HG03280 (cell line): Measurements from ENCODE around the gene ITSN2.
A peak's percentile ranks its signal among the peaks of the same experiment; 100 is the strongest.
"Not testable (repeated sequence)": the region's sequence is repeated elsewhere in the genome, so short reads cannot be mapped to it uniquely, and the experiment has no call there.

Experiments
- ATAC-seq: cut with Tn5 transposase; IDR thresholded peaks from one replicate; pipeline ENCODE4 v1.9.1; 2021; ENCODE audit warnings: mild to moderate bottlenecking, moderate library complexity; ENCODE audit not compliant: unreplicated experiment

ITSN2 gene

DNA sequence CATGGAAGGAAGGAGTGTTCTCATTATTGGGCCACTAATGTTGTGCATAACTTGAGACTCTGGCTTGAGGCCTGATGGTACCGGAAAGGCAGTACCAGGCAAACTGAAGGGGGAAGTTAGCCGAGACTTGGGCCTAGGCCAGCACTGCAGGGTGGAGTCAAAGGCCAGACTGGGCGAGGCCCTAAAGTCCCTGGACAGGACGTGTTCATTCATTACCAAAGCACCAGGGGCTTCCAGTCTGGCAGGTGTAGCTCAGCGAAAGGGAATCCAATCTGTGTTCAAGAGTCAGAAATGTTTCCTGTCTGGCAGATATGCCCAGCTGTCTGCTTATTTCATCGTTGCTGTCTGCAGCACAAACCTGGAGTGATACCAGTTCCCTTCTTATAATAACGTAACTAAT lies 4.7 kb upstream of the ITSN2 start:
- ATAC-seq, result no peak

GRCh38 chr2:24363301-24363700 lies 3.0 kb upstream of the ITSN2 start:
- no peak for ATAC-seq

DNA sequence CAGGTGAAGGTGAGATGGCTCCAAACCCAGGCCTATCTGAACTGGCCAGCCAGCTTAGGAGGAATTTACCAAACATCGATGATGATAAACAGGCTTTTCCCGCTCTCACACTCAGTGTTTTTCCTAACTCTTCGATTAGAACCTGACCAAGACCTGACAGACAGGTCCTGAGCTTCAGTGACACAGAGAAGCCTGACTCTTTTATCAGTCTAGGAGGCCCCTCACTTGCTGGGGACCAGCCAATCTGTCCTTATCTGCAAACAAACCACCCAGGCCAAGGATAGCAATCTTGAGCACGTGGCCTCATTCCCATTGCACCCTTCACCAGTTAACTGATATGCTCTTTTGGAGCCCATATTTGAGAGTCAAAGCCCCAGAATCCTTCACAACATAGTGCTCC lies 1.9 kb upstream of the ITSN2 start:
- ATAC-seq, result no peak

DNA sequence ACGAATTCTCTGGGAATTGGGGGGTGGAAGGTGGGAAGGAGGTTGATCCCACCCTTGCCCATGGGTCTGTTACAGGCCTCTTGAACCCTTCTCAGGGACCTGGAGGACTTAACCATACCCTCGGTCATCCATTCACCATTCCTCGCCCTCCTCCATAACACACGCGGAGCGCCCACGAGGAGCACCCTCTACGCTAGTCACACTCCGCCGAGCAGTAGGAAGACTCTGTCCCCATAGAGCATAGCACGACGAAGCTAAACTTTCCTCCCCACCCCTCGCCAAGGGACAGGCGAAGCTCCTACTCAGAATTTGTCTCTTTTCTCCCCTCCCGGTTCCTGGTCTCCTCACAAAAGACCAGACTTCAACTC lies 611 bp upstream of the ITSN2 start:
- no peak for ATAC-seq

DNA sequence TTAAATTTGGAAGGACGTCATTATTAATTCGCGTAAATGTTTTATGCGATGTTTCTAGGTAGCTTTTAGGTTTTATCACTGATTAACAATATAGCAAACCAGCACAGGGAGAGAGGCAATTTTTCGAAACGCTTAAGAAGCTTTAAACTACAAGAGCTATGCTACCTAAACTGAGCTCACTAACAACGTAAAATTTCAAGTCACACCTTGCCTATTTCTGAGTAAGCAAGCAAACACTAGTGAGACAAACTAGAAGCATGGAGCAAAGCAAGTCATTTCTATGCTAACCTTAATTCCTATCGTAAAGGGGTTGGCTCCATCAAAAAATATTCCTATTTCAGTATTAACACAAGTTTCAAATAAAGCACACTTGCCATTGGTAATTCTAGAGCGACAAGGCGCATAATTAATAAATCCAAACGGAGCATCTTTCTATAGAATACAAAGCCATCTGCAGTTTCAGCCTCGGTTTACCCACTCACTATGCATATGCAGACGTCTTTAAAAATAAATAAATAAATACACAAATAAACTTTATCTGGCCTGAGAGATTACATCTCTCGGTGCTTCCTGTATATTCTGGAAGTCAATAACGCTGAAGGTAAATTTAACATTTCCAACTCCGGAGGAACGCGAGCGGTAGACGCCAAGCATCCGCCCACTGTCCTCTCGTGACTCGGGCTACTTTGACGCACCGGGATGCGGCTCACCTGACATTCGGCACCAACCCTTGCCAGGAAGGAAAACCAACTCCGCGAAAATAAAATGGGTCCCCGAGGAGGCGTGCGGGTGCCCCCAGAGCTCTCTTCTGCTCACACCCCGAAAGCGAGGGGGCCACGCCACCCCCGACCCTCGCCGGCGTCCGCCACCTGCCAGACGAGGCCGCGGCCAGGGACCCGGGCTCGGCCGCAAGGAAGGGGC lies 947 bp downstream of the ITSN2 start:
- peak; percentile 13 for ATAC-seq

GRCh38 chr2:24357767-24358166 lies 2.6 kb downstream of the ITSN2 start:
- ATAC-seq, result not testable (repeated sequence)

DNA sequence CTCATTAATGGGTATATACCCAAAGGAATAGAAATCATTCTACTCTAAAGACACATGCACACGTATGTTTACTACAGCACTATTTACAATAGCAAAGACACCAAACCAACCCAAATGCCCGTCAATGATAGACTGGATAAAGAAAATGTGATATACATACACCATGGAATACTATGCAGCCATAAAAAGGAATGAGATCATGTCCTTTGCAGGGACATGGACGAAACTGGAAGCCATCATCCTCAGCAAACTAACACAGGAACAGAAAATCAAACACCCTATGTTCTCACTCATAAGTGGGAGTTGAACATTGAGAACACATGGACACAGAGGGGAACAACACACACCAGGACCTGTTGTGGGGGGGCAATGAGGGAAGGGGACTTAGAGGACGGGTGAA lies 3.2 kb downstream of the ITSN2 start:
- ATAC-seq, result not testable (repeated sequence)

GRCh38 chr2:24354957-24355356 lies 5.4 kb downstream of the ITSN2 start:
- no peak for ATAC-seq

GRCh38 chr2:24354395-24354794 lies 5.9 kb downstream of the ITSN2 start:
- ATAC-seq, result no peak

- no peak for ATAC-seq
These were observed 6.4 kb downstream of the ITSN2 start for GRCh38 chr2:24353973-24354372.

DNA sequence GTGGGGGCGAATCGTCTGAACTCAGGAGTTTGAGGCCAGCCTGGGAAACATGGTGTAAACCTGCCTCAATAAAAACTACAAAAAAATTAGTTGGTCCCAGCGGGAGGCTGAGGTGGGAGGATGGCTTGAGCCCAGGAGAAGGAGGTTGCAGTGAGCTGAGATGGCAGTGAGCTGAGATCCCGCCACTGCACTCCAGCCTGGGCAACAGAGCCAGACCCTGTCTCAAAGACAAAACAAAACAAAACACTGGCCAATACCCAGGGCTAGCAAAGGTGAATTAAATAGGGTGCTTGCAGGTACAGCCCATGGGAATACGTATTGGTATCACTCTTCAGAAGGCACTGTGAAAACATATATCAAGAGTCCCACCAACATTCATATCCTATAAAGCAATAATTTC lies 7.0 kb downstream of the ITSN2 start:
- no peak for ATAC-seq

DNA sequence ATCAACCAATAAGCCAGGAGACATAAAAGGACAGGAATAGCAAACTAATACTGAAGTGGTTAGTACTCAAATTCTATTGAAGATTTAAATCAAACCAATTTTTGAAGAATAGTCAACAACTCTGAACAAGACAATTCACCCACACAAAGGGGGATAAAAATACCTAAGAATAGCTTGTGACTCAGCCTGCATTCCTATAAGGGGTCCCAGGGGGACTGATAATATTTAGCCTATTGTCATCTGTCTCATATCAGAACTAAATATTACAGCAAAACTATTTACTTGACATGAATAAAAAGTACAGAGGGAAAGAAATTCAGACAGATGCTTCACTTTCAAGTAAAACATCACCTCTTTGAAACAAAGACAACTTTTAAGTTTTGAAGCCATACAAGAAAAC lies 7.7 kb downstream of the ITSN2 start:
- ATAC-seq, result no peak

DNA sequence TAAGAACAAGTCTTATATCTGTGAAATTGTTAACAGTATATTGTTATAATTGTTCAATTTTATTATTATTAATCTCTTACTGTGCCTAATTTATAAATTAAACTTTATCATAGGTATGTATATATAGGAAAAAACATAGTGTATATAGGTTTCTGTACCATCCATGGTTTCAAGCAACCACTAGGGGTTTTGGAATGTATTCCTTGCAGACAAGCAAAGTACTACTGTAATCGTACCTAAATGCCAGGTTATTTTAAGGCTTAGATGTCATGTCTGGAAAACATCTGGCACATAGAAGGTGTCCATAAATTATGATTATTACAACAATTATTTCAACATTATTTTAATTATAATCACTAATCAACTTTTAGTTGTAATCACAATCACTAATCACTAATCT lies 8.4 kb downstream of the ITSN2 start:
- ATAC-seq, result no peak

GRCh38 chr2:24351627-24351938 lies 8.8 kb downstream of the ITSN2 start:
- no peak for ATAC-seq

DNA sequence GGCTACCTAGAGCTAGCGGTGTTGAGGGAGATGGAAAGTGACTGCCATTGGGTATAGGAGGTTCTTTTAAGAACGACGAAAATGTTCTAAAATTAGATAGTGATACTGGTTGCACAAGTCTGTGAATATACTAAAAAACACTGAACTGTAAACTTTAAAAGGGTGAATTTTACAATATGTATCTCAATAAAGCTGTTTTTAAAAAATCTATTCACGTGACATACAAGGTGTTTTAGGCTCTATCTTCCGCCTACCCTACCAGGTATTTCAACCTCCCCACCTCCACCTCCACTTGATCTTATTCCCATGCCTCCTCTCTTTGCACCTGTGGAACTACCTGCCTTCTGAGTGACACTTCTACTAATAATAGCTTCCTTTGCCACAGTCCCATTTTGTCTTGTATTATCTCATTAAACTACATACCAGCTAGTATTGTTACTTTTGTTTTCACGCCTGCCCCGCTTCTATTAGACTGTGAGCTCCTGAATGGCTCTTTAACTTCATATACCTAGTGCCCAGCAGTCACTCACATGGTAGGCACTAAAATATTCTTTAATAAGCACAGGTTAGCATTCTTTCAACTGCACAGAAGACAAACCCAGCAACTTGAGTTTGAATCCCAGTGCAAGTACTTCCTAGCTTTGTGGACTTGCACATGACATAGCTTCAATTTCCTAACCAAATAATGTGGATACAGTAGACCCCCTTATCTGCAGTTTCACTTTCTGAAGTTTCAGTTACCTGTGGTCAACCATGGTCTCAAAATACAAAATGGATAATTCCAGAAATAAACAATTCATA lies 9.3 kb downstream of the ITSN2 start:
- ATAC-seq, result no peak

DNA sequence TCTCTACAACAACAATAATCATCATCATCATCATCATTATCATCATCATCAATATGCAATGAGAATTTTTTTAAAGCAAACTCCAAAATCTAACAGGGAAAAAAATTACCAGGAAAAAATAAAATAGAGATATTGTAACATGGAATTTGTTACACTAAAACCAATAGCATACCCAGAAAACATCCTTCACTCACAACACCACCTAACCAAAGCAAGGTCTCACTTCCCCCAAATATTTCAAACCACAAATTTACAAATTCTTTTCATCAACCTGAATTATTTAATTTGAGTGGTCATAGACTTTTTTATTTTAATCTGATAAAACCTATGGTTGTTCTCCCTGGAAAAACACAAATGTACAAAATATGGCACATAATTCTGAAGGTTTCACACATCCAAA lies 11.2 kb downstream of the ITSN2 start:
- ATAC-seq, result no peak

GRCh38 chr2:24345937-24346336 lies 14.4 kb downstream of the ITSN2 start:
- no peak for ATAC-seq

- ATAC-seq, result peak; percentile 55
These were observed 17.0 kb downstream of the ITSN2 start for GRCh38 chr2:24343225-24343882.

- ATAC-seq, result peak; percentile 54
These were observed 18.0 kb downstream of the ITSN2 start for GRCh38 chr2:24342110-24342910.

DNA sequence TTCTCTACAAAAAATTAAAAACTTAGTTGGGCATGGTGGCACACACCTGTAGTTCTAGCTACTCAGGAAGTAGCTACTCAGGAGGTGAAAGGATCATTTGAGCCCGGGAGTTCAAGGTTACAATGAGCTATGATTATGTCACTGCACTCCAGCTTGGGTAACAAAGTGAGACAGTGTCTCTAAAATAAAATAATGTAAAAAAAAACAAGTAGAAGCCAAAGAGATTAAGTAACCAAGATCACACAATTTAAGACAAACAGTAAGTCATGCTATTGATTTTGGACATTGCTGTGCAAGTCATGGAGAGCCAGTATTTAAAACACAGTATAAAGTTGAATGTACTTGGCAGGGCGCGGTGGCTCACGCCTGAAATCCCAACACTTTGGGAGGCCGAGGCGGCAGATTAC lies 20.5 kb downstream of the ITSN2 start:
- no peak for ATAC-seq

- not testable (repeated sequence) for ATAC-seq
These were observed 21.2 kb downstream of the ITSN2 start for GRCh38 chr2:24339098-24339497.
